ENCODE results near the gene GATA5.

Gene GATA5

GRCh38 chr20:62479656-62480055 is 3.9 kb upstream of the GATA5 start:
- Histone ChIP-seq H3K4me1 (ENCODE audit: control insufficient read depth in 2 of 2, insufficient read depth in 1 of 2, low read depth in 1 of 2, low read length in 2 of 2) (peaks cover 5 to 15% of the 10 kb centered on the region in 2 donors), H3K18ac (ENCODE audit: low read length) (peak overlapping the region; percentile 83), H2BK12ac (ENCODE audit: low read length) (no peak overlapping the region), H2BK120ac (ENCODE audit: low read depth, low read length) (no peak overlapping the region), H2BK15ac (ENCODE audit: low read length) (peak overlapping the region; percentile 33), H3K79me1 (ENCODE audit: low read depth, low read length) (peaks cover 2% of the 10 kb centered on the region), H3K36me3 (replicated peaks in 1 of 2; ENCODE audit: control insufficient read depth in 2 of 2, insufficient read depth in 2 of 2, low read length in 2 of 2) (no peaks in the 10 kb centered on the region), H2AFZ (ENCODE audit: low read length) (no peak overlapping the region), H4K91ac (ENCODE audit: low read depth, low read length, poor library complexity) (no peak overlapping the region), H3K4ac (ENCODE audit: low read length) (no peak overlapping the region), H2BK5ac (ENCODE audit: low read length) (no peak overlapping the region), H2AK5ac (ENCODE audit: low read depth, low read length) (peak overlapping the region; percentile 40), H3K27me3 (ENCODE audit: control insufficient read depth in 3 of 3, insufficient read depth in 3 of 3, low read depth in 1 of 3, low read length in 3 of 3) (peaks cover 49 to 91% (median 90%) of the 10 kb centered on the region in 3 experiments), H3K4me2 (ENCODE audit: insufficient read depth, low read length, poor library complexity, severe bottlenecking) (no peak overlapping the region), H4K8ac (ENCODE audit: low read depth, low read length) (no peak overlapping the region), H3K14ac (ENCODE audit: low read length) (no peak overlapping the region), H3K4me3 (ENCODE audit: low read length in 2 of 2) (no peak overlapping the region), H3K9me3 (replicated peaks in 1 of 2; ENCODE audit: control insufficient read depth in 2 of 2, insufficient read depth in 1 of 2, low read depth in 1 of 2, low read length in 2 of 2) (peaks cover 0 to 7% of the 10 kb centered on the region in 2 donors), H3K27ac (replicated peaks; ENCODE audit: low read length) (no peak overlapping the region), H3K23ac (ENCODE audit: low read depth, low read length, poor library complexity) (peak overlapping the region; percentile 50), H3K9ac (ENCODE audit: low read depth, low read length, poor library complexity) (no peak overlapping the region)
- WGBS, 2 donors (ENCODE audit: extremely low coverage in 2 of 2, insufficient read length in 2 of 2, insufficient replicate concordance in 1 of 2) = no CpG with 5 or more reads among the region's 5 CpGs
- no peak for DNase-seq (ENCODE audit: low spot score)

GRCh38 chr20:62479156-62479555 is 3.4 kb upstream of the GATA5 start:
- H3K9me3 ChIP-seq (replicated peaks in 1 of 2; ENCODE audit: control insufficient read depth in 2 of 2, insufficient read depth in 1 of 2, low read depth in 1 of 2, low read length in 2 of 2) = peaks cover 0 to 7% of the 10 kb centered on the region in 2 donors
- peaks cover 2% of the 10 kb centered on the region for H3K79me1 ChIP-seq (ENCODE audit: low read depth, low read length)
- H3K14ac ChIP-seq (ENCODE audit: low read length) = no peak overlapping the region
- no peak overlapping the region for H2BK120ac ChIP-seq (ENCODE audit: low read depth, low read length)
- H2AFZ ChIP-seq (ENCODE audit: low read length) = no peak overlapping the region
- H2BK15ac ChIP-seq (ENCODE audit: low read length) = peak overlapping the region; percentile 77
- H2BK5ac ChIP-seq (ENCODE audit: low read length) = peak overlapping the region; percentile 59
- no peak overlapping the region for H4K8ac ChIP-seq (ENCODE audit: low read depth, low read length)
- no peak overlapping the region for H3K4me2 ChIP-seq (ENCODE audit: insufficient read depth, low read length, poor library complexity, severe bottlenecking)
- no peak overlapping the region for H3K4me3 ChIP-seq (ENCODE audit: low read length in 2 of 2)
- no peak overlapping the region for H3K9ac ChIP-seq (ENCODE audit: low read depth, low read length, poor library complexity)
- peak overlapping the region; percentile 31 for H3K18ac ChIP-seq (ENCODE audit: low read length)
- no peak overlapping the region for H3K4ac ChIP-seq (ENCODE audit: low read length)
- peaks cover 5 to 15% of the 10 kb centered on the region in 2 donors for H3K4me1 ChIP-seq (ENCODE audit: control insufficient read depth in 2 of 2, insufficient read depth in 1 of 2, low read depth in 1 of 2, low read length in 2 of 2)
- H3K27me3 ChIP-seq (ENCODE audit: control insufficient read depth in 3 of 3, insufficient read depth in 3 of 3, low read depth in 1 of 3, low read length in 3 of 3) = peaks cover 50 to 92% (median 91%) of the 10 kb centered on the region in 3 experiments
- peak overlapping the region; percentile 79 for H2AK5ac ChIP-seq (ENCODE audit: low read depth, low read length)
- peak overlapping the region; percentile 50 for H3K23ac ChIP-seq (ENCODE audit: low read depth, low read length, poor library complexity)
- no peaks in the 10 kb centered on the region for H3K36me3 ChIP-seq (replicated peaks in 1 of 2; ENCODE audit: control insufficient read depth in 2 of 2, insufficient read depth in 2 of 2, low read length in 2 of 2)
- H4K91ac ChIP-seq (ENCODE audit: low read depth, low read length, poor library complexity) = no peak overlapping the region
- no CpG with 5 or more reads among the region's 12 CpGs for WGBS, 2 donors (ENCODE audit: extremely low coverage in 2 of 2, insufficient read length in 2 of 2, insufficient replicate concordance in 1 of 2)
- no peak for DNase-seq (ENCODE audit: low spot score)
- H2BK12ac ChIP-seq (ENCODE audit: low read length) = no peak overlapping the region
- no peak overlapping the region for H3K27ac ChIP-seq (replicated peaks; ENCODE audit: low read length)

GRCh38 chr20:62477669-62478455 is 2.1 kb upstream of the GATA5 start:
- Histone ChIP-seq H3K4me3 (ENCODE audit: low read length in 2 of 2) (no peak overlapping the region), H3K4me2 (ENCODE audit: insufficient read depth, low read length, poor library complexity, severe bottlenecking) (no peak overlapping the region), H2AK5ac (ENCODE audit: low read depth, low read length) (peak overlapping the region; percentile 48), H3K79me1 (ENCODE audit: low read depth, low read length) (no peaks in the 10 kb centered on the region), H3K36me3 (replicated peaks in 1 of 2; ENCODE audit: control insufficient read depth in 2 of 2, insufficient read depth in 2 of 2, low read length in 2 of 2) (no peaks in the 10 kb centered on the region), H2BK120ac (ENCODE audit: low read depth, low read length) (no peak overlapping the region), H2BK15ac (ENCODE audit: low read length) (peak overlapping the region; percentile 5), H2AFZ (ENCODE audit: low read length) (no peak overlapping the region), H3K18ac (ENCODE audit: low read length) (peak overlapping the region; percentile 82), H3K23ac (ENCODE audit: low read depth, low read length, poor library complexity) (peak overlapping the region; percentile 38), H3K4me1 (ENCODE audit: control insufficient read depth in 2 of 2, insufficient read depth in 1 of 2, low read depth in 1 of 2, low read length in 2 of 2) (peaks cover 5 to 18% of the 10 kb centered on the region in 2 donors), H3K14ac (ENCODE audit: low read length) (peak overlapping the region; percentile 14), H3K9me3 (replicated peaks in 1 of 2; ENCODE audit: control insufficient read depth in 2 of 2, insufficient read depth in 1 of 2, low read depth in 1 of 2, low read length in 2 of 2) (peaks cover 0 to 4% of the 10 kb centered on the region in 2 donors), H4K8ac (ENCODE audit: low read depth, low read length) (no peak overlapping the region), H4K91ac (ENCODE audit: low read depth, low read length, poor library complexity) (no peak overlapping the region), H2BK5ac (ENCODE audit: low read length) (no peak overlapping the region), H3K27ac (replicated peaks; ENCODE audit: low read length) (no peak overlapping the region), H3K9ac (ENCODE audit: low read depth, low read length, poor library complexity) (no peak overlapping the region), H3K27me3 (ENCODE audit: control insufficient read depth in 3 of 3, insufficient read depth in 3 of 3, low read depth in 1 of 3, low read length in 3 of 3) (peaks cover 45 to 92% (median 91%) of the 10 kb centered on the region in 3 experiments), H3K4ac (ENCODE audit: low read length) (no peak overlapping the region), H2BK12ac (ENCODE audit: low read length) (peak overlapping the region; percentile 14)
- WGBS, 2 donors (ENCODE audit: extremely low coverage in 2 of 2, insufficient read length in 2 of 2, insufficient replicate concordance in 1 of 2) = no CpG with 5 or more reads among the region's 37 CpGs
- no peak for DNase-seq (ENCODE audit: low spot score)

- Histone ChIP-seq H4K8ac (ENCODE audit: low read depth, low read length) (peak overlapping the region; percentile 32), H3K9ac (ENCODE audit: low read depth, low read length, poor library complexity) (peak overlapping the region; percentile 40), H3K9me3 (replicated peaks in 1 of 2; ENCODE audit: control insufficient read depth in 2 of 2, insufficient read depth in 1 of 2, low read depth in 1 of 2, low read length in 2 of 2) (peaks cover 0 to 4% of the 10 kb centered on the region in 2 donors), H3K4me1 (ENCODE audit: control insufficient read depth in 2 of 2, insufficient read depth in 1 of 2, low read depth in 1 of 2, low read length in 2 of 2) (peaks cover 2 to 3% of the 10 kb centered on the region in 2 donors), H3K4me2 (ENCODE audit: insufficient read depth, low read length, poor library complexity, severe bottlenecking) (peak overlapping the region; percentile 57), H3K4me3 (ENCODE audit: low read length in 2 of 2) (peak overlapping the region in 1 of 2 donors; percentile 11), H3K14ac (ENCODE audit: low read length) (no peak overlapping the region), H3K27me3 (ENCODE audit: control insufficient read depth in 3 of 3, insufficient read depth in 3 of 3, low read depth in 1 of 3, low read length in 3 of 3) (peaks cover 35 to 91% (median 82%) of the 10 kb centered on the region in 3 experiments), H2BK12ac (ENCODE audit: low read length) (no peak overlapping the region), H2AK5ac (ENCODE audit: low read depth, low read length) (peak overlapping the region; percentile 87), H3K18ac (ENCODE audit: low read length) (peak overlapping the region; percentile 90), H3K79me1 (ENCODE audit: low read depth, low read length) (no peaks in the 10 kb centered on the region), H3K4ac (ENCODE audit: low read length) (no peak overlapping the region), H3K36me3 (replicated peaks in 1 of 2; ENCODE audit: control insufficient read depth in 2 of 2, insufficient read depth in 2 of 2, low read length in 2 of 2) (no peaks in the 10 kb centered on the region), H2BK15ac (ENCODE audit: low read length) (peak overlapping the region; percentile 25), H4K91ac (ENCODE audit: low read depth, low read length, poor library complexity) (no peak overlapping the region), H3K27ac (replicated peaks; ENCODE audit: low read length) (no peak overlapping the region), H2AFZ (ENCODE audit: low read length) (peak overlapping the region; percentile 83), H2BK120ac (ENCODE audit: low read depth, low read length) (peak overlapping the region; percentile 79), H2BK5ac (ENCODE audit: low read length) (peak overlapping the region; percentile 49), H3K23ac (ENCODE audit: low read depth, low read length, poor library complexity) (peak overlapping the region; percentile 77)
- WGBS, 2 donors (ENCODE audit: extremely low coverage in 2 of 2, insufficient read length in 2 of 2, insufficient replicate concordance in 1 of 2) = no CpG with 5 or more reads among the region's 82 CpGs
- DNase-seq (ENCODE audit: low spot score) = no peak
Observed at GRCh38 chr20:62476056-62476838, 452 bp upstream of the GATA5 start.
